22Rv1 (cell line): ENCODE measurements around the gene DYNC1LI1.

Source experiments
- H3K27ac ChIP-seq: fragments of 450-650 bp; 2 replicates; pipeline ENCODE4 v1.5.1; 2017
- ZFX ChIP-seq: fragments of 450-650 bp; IDR thresholded peaks from 2 replicates; pipeline ENCODE4 v1.6.1; 2017; ENCODE audit warnings: antibody characterized with exemption, borderline replicate concordance
- TF ChIP-seq, protein P1 (sequence below): fragments of 450-650 bp; IDR thresholded peaks from 2 replicates; pipeline ENCODE4 v1.5.1; 2017; ENCODE audit warnings: mild to moderate bottlenecking

DYNC1LI1 gene

DNA sequence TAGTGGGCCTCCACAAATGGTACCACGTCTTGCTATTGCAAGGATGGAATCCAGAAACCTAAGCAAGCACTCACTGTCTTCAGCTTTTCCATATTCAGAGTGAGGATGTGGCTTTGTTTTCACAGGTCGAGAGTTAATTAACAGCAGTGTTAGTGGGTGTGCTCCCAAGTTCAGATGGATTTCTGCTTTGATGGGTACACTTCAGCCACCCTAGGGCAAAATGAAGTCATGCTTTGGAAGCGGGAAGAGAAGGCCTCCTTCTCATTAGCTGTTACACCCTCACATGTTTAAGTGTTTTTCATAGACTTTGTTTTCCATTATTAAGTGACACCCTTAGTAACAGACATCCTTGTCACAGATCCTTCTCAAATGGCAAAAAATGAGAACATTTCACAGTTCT lies 36.3 kb upstream of the DYNC1LI1 start:
- H3K27ac ChIP-seq, result no peak overlapping the region
- no peak for TF ChIP-seq ZFX
- TF ChIP-seq, protein P1, sequence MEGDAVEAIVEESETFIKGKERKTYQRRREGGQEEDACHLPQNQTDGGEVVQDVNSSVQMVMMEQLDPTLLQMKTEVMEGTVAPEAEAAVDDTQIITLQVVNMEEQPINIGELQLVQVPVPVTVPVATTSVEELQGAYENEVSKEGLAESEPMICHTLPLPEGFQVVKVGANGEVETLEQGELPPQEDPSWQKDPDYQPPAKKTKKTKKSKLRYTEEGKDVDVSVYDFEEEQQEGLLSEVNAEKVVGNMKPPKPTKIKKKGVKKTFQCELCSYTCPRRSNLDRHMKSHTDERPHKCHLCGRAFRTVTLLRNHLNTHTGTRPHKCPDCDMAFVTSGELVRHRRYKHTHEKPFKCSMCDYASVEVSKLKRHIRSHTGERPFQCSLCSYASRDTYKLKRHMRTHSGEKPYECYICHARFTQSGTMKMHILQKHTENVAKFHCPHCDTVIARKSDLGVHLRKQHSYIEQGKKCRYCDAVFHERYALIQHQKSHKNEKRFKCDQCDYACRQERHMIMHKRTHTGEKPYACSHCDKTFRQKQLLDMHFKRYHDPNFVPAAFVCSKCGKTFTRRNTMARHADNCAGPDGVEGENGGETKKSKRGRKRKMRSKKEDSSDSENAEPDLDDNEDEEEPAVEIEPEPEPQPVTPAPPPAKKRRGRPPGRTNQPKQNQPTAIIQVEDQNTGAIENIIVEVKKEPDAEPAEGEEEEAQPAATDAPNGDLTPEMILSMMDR, result no peak

- no peak overlapping the region for H3K27ac ChIP-seq
- TF ChIP-seq, protein P1, result no peak
- no peak for TF ChIP-seq ZFX
Observed at GRCh38 chr3:32606277-32606676, 35.6 kb upstream of the DYNC1LI1 start.

DNA sequence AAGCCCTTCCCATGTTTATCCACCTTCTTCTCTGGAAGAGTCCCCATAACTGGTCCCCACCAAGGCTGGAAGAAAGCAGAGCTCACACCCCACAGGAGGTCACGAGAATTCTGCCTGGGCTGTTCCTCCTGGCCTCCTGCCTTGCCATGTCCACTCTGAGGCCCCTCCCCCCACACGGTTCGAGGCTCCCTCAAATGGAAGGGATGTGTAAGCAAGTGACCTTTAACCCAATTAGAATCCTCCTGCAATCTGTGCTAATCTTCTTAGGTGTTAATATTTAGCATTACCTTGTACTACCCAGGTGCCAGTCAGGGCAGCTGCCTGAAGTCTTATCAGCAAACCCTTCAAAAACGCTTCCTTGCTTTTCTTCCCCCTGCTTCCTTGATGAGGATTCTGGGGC lies 32.4 kb upstream of the DYNC1LI1 start:
- TF ChIP-seq, protein P1, result no peak
- TF ChIP-seq ZFX, result no peak

DNA sequence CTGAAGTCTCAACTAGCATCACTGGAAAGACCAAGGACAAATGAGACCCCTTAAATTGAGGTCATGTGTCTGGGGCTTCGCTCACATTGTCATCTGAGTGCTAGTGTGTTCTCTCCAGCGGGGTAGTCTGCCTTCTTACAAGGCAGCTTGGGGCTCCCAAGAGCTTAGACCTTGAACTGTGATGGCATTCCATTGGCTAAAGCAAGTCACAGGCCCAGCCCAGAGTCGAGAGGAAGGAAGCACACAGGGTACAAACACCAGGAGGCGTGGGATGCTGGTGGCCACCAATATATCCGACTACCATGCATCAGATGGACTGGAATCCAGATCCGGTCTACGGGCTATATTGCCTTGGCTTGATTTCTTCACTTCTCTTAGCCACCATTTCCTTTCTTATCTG lies 31.5 kb upstream of the DYNC1LI1 start:
- TF ChIP-seq, protein P1, result no peak
- TF ChIP-seq ZFX, result no peak
- no peak overlapping the region for H3K27ac ChIP-seq

More for the DNA sequence above, 32.4 kb upstream of the DYNC1LI1 start:
- no peak overlapping the region for H3K27ac ChIP-seq

- no peak for TF ChIP-seq ZFX
- TF ChIP-seq, protein P1, result no peak
Observed at GRCh38 chr3:32601722-32602121, 31.1 kb upstream of the DYNC1LI1 start.

DNA sequence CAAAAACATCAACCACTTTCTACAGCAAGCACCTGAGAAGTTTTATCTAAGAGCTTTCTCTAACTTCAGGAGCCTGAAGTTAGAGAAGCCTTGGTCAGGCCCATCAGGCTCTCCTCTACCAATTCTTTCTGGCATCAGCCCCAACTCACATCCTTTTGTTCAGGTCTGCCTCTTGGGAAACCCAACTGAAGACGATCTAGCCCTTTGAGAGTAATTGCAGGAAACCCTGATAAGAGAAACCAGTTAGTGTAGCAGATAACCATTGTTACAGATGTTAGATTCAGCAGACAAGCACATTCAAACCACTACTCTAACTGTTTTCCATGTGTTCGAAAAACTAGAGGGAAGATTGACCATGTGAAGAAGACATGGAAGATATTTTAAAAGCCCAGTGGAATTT lies 27.0 kb upstream of the DYNC1LI1 start:
- no peak overlapping the region for H3K27ac ChIP-seq

More at GRCh38 chr3:32601722-32602121, 31.1 kb upstream of the DYNC1LI1 start:
- no peak overlapping the region for H3K27ac ChIP-seq

DNA sequence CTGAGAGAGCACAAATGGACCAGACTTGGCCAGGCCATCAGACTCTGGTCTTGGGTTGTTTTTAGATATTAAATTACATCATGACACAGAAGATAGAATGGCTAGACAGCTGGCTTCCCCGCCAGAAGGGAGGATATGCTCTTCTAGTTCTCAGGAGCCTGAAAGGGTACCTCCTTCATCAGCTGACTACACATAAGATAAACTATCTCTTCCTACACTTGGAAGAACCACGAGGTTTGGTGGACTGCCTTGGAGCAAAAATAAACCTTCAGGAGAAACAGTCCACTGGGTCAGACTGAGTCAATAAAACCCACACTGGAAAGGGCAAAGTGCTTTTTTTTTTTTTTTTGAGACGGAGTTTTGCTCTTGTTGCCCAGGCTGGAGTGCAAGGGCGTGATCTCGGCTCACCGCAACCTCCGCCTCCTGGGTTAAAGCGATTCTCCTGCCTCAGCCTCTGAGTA lies 26.3 kb upstream of the DYNC1LI1 start:
- TF ChIP-seq, protein P1, result no peak
- no peak for TF ChIP-seq ZFX
- H3K27ac ChIP-seq, result no peak overlapping the region

More for the DNA sequence above, 27.0 kb upstream of the DYNC1LI1 start:
- TF ChIP-seq ZFX, result no peak
